HepG2 (cell line): ENCODE results near the gene METTL27. TPM values are rescaled to one million over a fixed set of nuclear protein-coding genes. Genes with fewer than 3 reads are reported as not detected.

Source experiments
- ATAC-seq: fragments of 200-7000 bp; cut with Tn5 transposase; 3 replicates; pipeline ENCODE4 v1.9.1; 2020; ENCODE audit warnings: mild to moderate bottlenecking, moderate library complexity
- BruUV-seq: library from RNA; stranded (reverse); fragments of 400-500 nt; replicated peaks from 2 replicates; lab custom pipeline; 2021; lab: Mats Ljungman, UMichigan
- CTCF ChIA-PET: fragments of 300-600 bp; formaldehyde crosslinking; extraction: SDS; loops from one replicate; lab custom pipeline; 2021; ENCODE audit warnings: low total read pairs, inconsistent platforms, low intra/inter-chr PET ratio; lab: Yijun Ruan, JAX
- POLR2A ChIA-PET: fragments of 350-600 bp; sonication (Branson Sonifier 250); formaldehyde crosslinking; loops from one replicate; lab custom pipeline; 2020; ENCODE audit warnings: antibody characterized with exemption, inconsistent platforms; lab: Yijun Ruan, JAX
- DNase-seq: peaks from one replicate; pipeline ENCODE4 v3.0.0-alpha.2; 2015; ENCODE audit warnings: low spot score
- FAIRE-seq: peaks from 3 replicates; lab custom pipeline; 2011; peaks lifted over from hg19 to GRCh38; lab: Jason Lieb, UNC
- H2AFZ ChIP-seq: one replicate; pipeline ENCODE4 v1.6.1; 2011; ENCODE audit warnings: low read length, inconsistent platforms
- H3K27ac ChIP-seq: fragments of 300-600 bp; 3 replicates; pipeline ENCODE4 v1.8.0; 2011; ENCODE audit warnings: mixed run types, mild to moderate bottlenecking, mixed read lengths, low read length, inconsistent platforms; ENCODE audit not compliant: insufficient read depth; ENCODE audit errors: extremely low read length
- H3K27me3 ChIP-seq, 2 experiments: fragments of 200-600 bp in 1 of 2; 2 replicates in 1 of 2; 3 replicates in 1 of 2; pipeline versions ENCODE4 v1.6.0 to v1.8.0; 2011; ENCODE audit warnings: low read length in 2 of 2, mild to moderate bottlenecking in 2 of 2, moderate library complexity in 2 of 2, inconsistent platforms in 1 of 2; ENCODE audit not compliant: insufficient read depth in 2 of 2, control insufficient read depth in 1 of 2
- H3K36me3 ChIP-seq, 2 experiments: fragments of 200-600 bp in 1 of 2; replicated peaks in 1 of 2; 2 replicates in 1 of 2; 3 replicates in 1 of 2; pipeline versions ENCODE4 v1.5.1 to v1.8.0; 2011; ENCODE audit warnings: low read length in 2 of 2, inconsistent platforms in 1 of 2; ENCODE audit not compliant: insufficient read depth in 2 of 2, control insufficient read depth in 1 of 2
- H3K4me1 ChIP-seq: 2 replicates; pipeline ENCODE4 v1.5.1; 2012; ENCODE audit warnings: low read length, inconsistent platforms; ENCODE audit not compliant: insufficient read depth
- H3K4me2 ChIP-seq: 2 replicates; pipeline ENCODE4 v1.6.0; 2011; ENCODE audit warnings: low read depth, low read length, inconsistent platforms
- H3K4me3 ChIP-seq, 3 experiments: fragments of 200-600 bp in 1 of 3; sonication (generic), shearing (Covaris generic) in 1 of 3; replicated peaks in 1 of 3; 2 replicates each; pipeline ENCODE4 v1.5.1; 2011 to 2016; ENCODE audit warnings: low read length in 3 of 3, inconsistent platforms in 2 of 3, low read depth in 2 of 3, mild to moderate bottlenecking in 2 of 3, control low read depth in 1 of 3, mixed read lengths in 1 of 3; ENCODE audit not compliant: insufficient read depth in 1 of 3
- H3K79me2 ChIP-seq: one replicate; pipeline ENCODE4 v1.6.1; 2011; ENCODE audit warnings: low read length, inconsistent platforms; ENCODE audit not compliant: insufficient read depth
- H3K9ac ChIP-seq: 2 replicates; pipeline ENCODE4 v1.6.0; 2011; ENCODE audit warnings: mild to moderate bottlenecking, low read depth, low read length, inconsistent platforms; ENCODE audit not compliant: insufficient read depth
- H3K9me3 ChIP-seq: 2 replicates; pipeline ENCODE4 v1.5.1; 2012; ENCODE audit warnings: mild to moderate bottlenecking, low read length
- H4K20me1 ChIP-seq: 2 replicates; pipeline ENCODE4 v1.6.0; 2011; ENCODE audit warnings: inconsistent platforms, mild to moderate bottlenecking, low read length, moderate library complexity; ENCODE audit not compliant: insufficient read depth
- ARID2 ChIP-seq: sonication (generic); formaldehyde crosslinking; IDR thresholded peaks from 2 replicates; pipeline ENCODE4 v1.8.1; 2022; ENCODE audit warnings: mild to moderate bottlenecking, missing genetic modification reagents, borderline replicate concordance
- WGBS: methylation state at CpG from one replicate; pipeline ENCODE4 v1.1.6; 2017; ENCODE audit warnings: low lambda C conversion rate; 5-methylcytosine and 5-hydroxymethylcytosine counted together
- in situ Hi-C: cut with HindIII; loops from 2 replicates; pipeline ENCODE4 v1.10.0; 2017; ENCODE audit warnings: low pct_unique_long_range_greater_than_20kb; ENCODE audit not compliant: extremely low pct_ligation_motif_present
- intact Hi-C: fragments of 100-400 bp; cut with micrococcal nuclease; formaldehyde crosslinking; loops from one replicate; pipeline ENCODE4 v1.10.0; 2022; ENCODE audit not compliant: unreplicated experiment
- polyA plus RNA-seq, 8 experiments: library from polyadenylated mRNA; depleted of rRNA in 3 of 8; stranded (reverse) in 7 of 8; unstranded in 1 of 8; fragments of >200 nt; fragmentation: Illumina TruSeq in 4 of 8; extraction: Trizol in 4 of 8; gene quantifications; 2 replicates each; pipeline versions ENCODE4 v1.2.1 to v1.2.3, GENCODE V29; 2011 to 2016; ENCODE audit warnings: low read depth in 4 of 8, missing spikeins in 1 of 8, mixed read lengths in 1 of 8; ENCODE audit not compliant: insufficient read depth in 1 of 8
- total RNA-seq, 5 experiments: library from RNA; depleted of rRNA; stranded (reverse); fragments of >200 nt; fragmentation: Illumina TruSeq; extraction: Trizol; gene quantifications; 2 replicates each; pipeline ENCODE4 v1.2.3, GENCODE V29; 2016; ENCODE audit warnings: low read depth in 1 of 5
- TF ChIP-seq, protein P1 (sequence below): sonication (generic); formaldehyde crosslinking; IDR thresholded peaks from 2 replicates; pipeline ENCODE4 v1.5.1; 2020; ENCODE audit warnings: mild to moderate bottlenecking, missing genetic modification reagents, moderate library complexity
- TF ChIP-seq, protein P2 (sequence below): sonication (generic); formaldehyde crosslinking; IDR thresholded peaks from 2 replicates; pipeline ENCODE4 v1.8.0; 2022; ENCODE audit warnings: missing genetic modification reagents, low read depth, mild to moderate bottlenecking, borderline replicate concordance

Gene METTL27
- total and polyA plus RNA-seq, 2 of the 13 experiments (the other 11 are each of a cell fraction or from before 2014, with no cell fraction given), result 2.0 to 3.0 TPM

DNA sequence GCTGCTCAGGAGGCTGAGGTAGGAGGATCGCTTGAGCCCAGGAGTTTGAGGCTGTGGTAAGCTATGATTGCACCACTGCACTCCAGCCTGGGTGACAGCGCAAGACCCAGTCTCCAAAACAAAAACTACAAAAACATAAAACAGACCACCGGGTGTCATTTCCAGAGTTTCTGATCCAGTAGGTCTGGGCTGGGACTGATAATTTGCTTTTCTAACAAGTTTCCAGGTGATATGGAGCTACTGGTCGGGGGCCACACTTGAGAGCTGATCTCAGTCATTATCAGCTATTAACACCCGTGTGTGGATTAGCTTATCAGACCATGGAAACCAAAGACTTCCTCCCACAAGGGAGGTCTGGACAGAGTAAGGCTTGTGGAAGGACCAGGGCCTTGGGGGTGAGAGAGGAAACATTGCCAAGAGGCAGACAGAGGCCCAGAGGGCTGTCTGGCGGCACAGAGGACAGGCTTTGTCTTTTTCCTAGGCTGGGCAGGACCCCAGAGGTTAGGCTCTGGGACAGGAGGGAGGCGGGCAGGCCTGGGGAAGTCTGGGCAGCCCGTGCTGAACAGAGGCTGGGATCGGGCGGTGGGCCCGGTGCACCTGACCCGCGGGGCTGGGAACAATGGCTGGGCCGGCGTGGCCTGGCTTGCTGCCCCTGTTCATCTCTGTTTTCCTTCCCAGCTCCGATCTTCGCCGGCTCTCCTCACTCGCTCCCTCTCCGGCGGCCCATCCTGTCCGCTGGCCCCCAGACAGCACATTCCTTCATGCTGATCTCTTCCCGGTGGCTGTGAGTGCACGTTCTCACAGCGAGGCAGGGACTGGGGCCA is 43.9 kb upstream of the METTL27 start:
- no peak for TF ChIP-seq ARID2 (CRISPR knock-in tag)
- TF ChIP-seq, protein P1, sequence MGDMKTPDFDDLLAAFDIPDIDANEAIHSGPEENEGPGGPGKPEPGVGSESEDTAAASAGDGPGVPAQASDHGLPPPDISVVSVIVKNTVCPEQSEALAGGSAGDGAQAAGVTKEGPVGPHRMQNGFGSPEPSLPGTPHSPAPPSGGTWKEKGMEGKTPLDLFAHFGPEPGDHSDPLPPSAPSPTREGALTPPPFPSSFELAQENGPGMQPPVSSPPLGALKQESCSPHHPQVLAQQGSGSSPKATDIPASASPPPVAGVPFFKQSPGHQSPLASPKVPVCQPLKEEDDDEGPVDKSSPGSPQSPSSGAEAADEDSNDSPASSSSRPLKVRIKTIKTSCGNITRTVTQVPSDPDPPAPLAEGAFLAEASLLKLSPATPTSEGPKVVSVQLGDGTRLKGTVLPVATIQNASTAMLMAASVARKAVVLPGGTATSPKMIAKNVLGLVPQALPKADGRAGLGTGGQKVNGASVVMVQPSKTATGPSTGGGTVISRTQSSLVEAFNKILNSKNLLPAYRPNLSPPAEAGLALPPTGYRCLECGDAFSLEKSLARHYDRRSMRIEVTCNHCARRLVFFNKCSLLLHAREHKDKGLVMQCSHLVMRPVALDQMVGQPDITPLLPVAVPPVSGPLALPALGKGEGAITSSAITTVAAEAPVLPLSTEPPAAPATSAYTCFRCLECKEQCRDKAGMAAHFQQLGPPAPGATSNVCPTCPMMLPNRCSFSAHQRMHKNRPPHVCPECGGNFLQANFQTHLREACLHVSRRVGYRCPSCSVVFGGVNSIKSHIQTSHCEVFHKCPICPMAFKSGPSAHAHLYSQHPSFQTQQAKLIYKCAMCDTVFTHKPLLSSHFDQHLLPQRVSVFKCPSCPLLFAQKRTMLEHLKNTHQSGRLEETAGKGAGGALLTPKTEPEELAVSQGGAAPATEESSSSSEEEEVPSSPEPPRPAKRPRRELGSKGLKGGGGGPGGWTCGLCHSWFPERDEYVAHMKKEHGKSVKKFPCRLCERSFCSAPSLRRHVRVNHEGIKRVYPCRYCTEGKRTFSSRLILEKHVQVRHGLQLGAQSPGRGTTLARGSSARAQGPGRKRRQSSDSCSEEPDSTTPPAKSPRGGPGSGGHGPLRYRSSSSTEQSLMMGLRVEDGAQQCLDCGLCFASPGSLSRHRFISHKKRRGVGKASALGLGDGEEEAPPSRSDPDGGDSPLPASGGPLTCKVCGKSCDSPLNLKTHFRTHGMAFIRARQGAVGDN (CRISPR knock-in tag), result peak; percentile 16; the same call in 1 of the 2 replicates
- TF ChIP-seq, protein P2, sequence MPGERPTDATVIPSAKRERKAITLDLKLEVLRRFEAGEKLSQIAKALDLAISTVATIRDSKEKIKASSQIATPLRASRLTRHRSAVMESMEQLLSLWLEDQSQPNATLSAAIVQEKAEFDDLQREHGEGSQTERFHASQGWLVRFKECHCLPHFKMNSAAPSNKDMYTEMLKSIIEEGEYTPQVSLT (CRISPR knock-in tag), result no peak
- WGBS, result 44% methylated on average over 11 of the region's 25 CpGs
- in situ Hi-C loops, result no loop called here
- Histone ChIP-seq H3K27ac (no peak overlapping the region), H3K4me3 (no peak overlapping the region), H2AFZ (no peak overlapping the region), H3K27me3 (peaks cover 1 to 28% of the 10 kb centered on the region in 2 experiments; a peak in 4 of 5 replicates), H3K4me1 (peaks cover 24% of the 10 kb centered on the region), H3K4me2 (no peak overlapping the region), H3K36me3 (no peaks in the 10 kb centered on the region), H3K9me3 (no peaks in the 10 kb centered on the region), H3K9ac (no peak overlapping the region), H3K79me2 (no peaks in the 10 kb centered on the region), H4K20me1 (no peaks in the 10 kb centered on the region)
- ATAC-seq (peak; percentile 49), DNase-seq (no peak), FAIRE-seq (no peak)
- POLR2A ChIA-PET, result no interaction called here
- intact Hi-C loops, result no loop called here
- no TSS peak for BruUV-seq
- CTCF ChIA-PET, result no interaction called here
